ACC112 (cell line): ENCODE data around the gene PHLPP1.

Experiments
- H2AFZ ChIP-seq: fragments of 200-600 bp; sonication (generic); one replicate; pipeline ENCODE4 v1.6.0; 2017; ENCODE audit warnings: antibody characterized with exemption, low read length; ENCODE audit not compliant: unreplicated experiment
- H3K27ac ChIP-seq: fragments of 200-600 bp; sonication (generic); 2 replicates; pipeline ENCODE4 v1.5.1; 2014; ENCODE audit warnings: low read depth, mild to moderate bottlenecking, antibody characterized with exemption, low read length, moderate library complexity
- H3K27me3 ChIP-seq: fragments of 200-600 bp; sonication (generic); 2 replicates; pipeline ENCODE4 v1.6.1; 2014; ENCODE audit warnings: mild to moderate bottlenecking, antibody characterized with exemption, low read length, moderate library complexity, mixed read lengths; ENCODE audit not compliant: insufficient read depth
- H3K36me3 ChIP-seq: fragments of 200-600 bp; sonication (generic); 2 replicates; pipeline ENCODE4 v1.6.1; 2016; ENCODE audit warnings: mild to moderate bottlenecking, antibody characterized with exemption, low read length, moderate library complexity, mixed read lengths; ENCODE audit not compliant: insufficient read depth
- H3K4me1 ChIP-seq: fragments of 200-600 bp; sonication (generic); one replicate; pipeline ENCODE4 v1.6.1; 2016; ENCODE audit warnings: low read length, mixed read lengths; ENCODE audit not compliant: insufficient read depth, unreplicated experiment, control insufficient read depth
- H3K4me3 ChIP-seq: fragments of 200-600 bp; sonication (generic); 2 replicates; pipeline ENCODE4 v1.5.1; 2014; ENCODE audit warnings: mild to moderate bottlenecking, low read depth, low read length
- H3K79me2 ChIP-seq: fragments of 200-600 bp; sonication (generic); one replicate; pipeline ENCODE4 v1.6.0; 2016; ENCODE audit warnings: low read length; ENCODE audit not compliant: control insufficient read depth, unreplicated experiment, insufficient read depth

The PHLPP1 gene

DNA sequence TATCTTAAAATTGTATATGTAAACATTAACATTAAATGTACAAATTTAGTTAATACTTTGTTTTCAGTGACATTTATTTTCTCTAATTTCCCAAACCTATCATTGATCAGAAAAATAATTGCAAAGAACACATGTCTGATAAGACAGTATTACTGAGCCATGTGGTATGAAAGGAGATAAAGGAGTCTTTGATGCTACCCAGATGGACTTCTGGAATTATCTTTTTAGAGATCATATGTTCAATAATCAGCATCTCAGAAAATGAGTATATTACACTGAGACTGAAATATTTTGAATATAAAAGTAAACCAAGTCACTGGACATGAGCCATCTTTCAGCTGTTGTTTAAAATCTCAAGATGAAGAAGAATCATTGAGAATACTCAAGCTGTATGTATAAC lies 153.3 kb downstream of the PHLPP1 start:
- H3K27ac ChIP-seq, result no peak overlapping the region
- peaks cover 9% of the 10 kb centered on the region for H3K4me1 ChIP-seq
- no peak overlapping the region for H3K4me3 ChIP-seq
- H2AFZ ChIP-seq, result no peak overlapping the region
- no peaks in the 10 kb centered on the region for H3K27me3 ChIP-seq
- no peaks in the 10 kb centered on the region for H3K36me3 ChIP-seq
- no peaks in the 10 kb centered on the region for H3K79me2 ChIP-seq

DNA sequence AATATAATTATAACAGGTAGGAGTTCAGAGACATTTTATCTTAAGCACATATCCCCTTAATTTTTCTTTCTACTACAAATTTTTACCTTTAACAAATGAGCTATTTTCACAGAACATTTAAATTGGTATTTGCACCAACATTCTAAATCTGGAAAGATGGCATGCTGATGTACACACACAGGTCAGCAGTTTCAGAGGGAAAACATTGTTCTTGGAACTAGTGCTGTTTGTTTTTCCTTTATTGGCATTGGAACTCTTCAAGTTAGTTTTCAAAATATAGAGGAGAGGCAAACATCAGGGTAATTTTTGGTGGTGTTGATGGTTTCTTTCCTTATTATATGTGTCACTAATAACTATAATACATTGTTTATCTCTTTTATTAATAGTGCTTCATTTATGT lies 155.3 kb downstream of the PHLPP1 start:
- Histone ChIP-seq H3K27me3 (no peaks in the 10 kb centered on the region), H3K79me2 (no peaks in the 10 kb centered on the region), H3K4me3 (no peak overlapping the region)

DNA sequence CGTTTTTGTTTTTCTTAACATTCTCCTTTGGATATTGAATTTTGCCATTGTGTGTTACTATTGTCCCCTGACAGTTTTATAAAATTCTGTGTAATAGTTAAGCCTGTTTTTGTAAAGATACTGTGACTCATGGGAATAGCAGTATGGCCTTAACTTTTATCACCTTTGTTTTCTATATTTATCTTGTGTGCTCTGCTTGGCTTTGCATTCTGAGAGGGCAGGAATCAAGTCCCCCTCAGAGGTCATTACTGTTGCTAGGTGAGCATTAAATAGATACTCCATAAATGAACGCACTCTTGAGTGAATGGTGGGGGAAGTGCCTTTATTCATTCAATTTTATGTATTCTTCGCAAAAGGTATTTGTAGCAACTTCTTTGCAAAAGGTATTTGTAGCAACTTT lies 160.0 kb downstream of the PHLPP1 start:
- no peak overlapping the region for H2AFZ ChIP-seq
- no peaks in the 10 kb centered on the region for H3K36me3 ChIP-seq
- no peaks in the 10 kb centered on the region for H3K79me2 ChIP-seq
- no peaks in the 10 kb centered on the region for H3K27me3 ChIP-seq
- no peak overlapping the region for H3K4me3 ChIP-seq
- H3K4me1 ChIP-seq, result peaks cover 32% of the 10 kb centered on the region
- H3K27ac ChIP-seq, result no peak overlapping the region

More for the DNA sequence above, 155.3 kb downstream of the PHLPP1 start:
- H3K27ac ChIP-seq, result no peak overlapping the region
- peaks cover 9% of the 10 kb centered on the region for H3K4me1 ChIP-seq
- no peak overlapping the region for H2AFZ ChIP-seq
- H3K36me3 ChIP-seq, result no peaks in the 10 kb centered on the region

DNA sequence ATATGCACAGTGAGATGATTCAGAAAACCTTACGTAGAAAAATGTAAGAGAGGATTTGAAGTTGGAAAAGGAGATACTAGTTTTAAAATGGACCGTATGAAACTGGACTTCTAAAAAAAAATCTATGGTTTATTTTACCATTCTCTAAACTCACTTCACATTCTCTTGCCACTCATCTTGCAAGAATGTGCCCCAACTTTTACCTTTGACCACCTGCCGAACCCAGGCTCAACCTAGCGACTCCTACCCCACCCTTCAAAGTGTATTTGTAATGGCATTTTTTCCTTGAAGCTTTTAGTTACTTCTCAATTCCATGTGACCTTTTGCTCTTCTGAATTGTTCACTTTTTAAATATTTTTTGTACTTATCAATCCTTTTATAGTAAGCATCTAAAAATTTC lies 160.8 kb downstream of the PHLPP1 start:
- Histone ChIP-seq H3K36me3 (no peaks in the 10 kb centered on the region), H3K27ac (no peak overlapping the region), H2AFZ (no peak overlapping the region), H3K27me3 (no peaks in the 10 kb centered on the region), H3K4me3 (no peak overlapping the region), H3K4me1 (peaks cover 39% of the 10 kb centered on the region), H3K79me2 (no peaks in the 10 kb centered on the region)

DNA sequence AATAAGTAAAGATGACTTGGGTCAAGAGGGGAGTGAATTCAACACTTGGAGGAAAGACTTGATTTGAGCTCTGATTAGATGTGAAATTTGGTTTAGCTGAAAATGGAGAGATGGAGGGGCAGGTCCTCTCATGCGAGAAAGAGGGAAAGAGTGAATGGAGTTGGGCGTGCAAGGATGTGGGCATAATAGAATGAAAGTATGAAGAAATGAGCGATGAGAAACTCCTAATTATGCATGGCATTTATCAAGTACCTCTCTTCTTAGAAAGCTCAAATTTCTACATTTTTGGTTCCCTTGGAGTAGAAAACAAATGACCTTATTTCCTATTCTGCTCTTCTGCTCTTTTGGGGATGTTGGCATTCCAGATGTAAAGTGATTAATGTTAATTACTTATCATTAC lies 161.5 kb downstream of the PHLPP1 start:
- H3K79me2 ChIP-seq, result no peaks in the 10 kb centered on the region
- no peak overlapping the region for H2AFZ ChIP-seq
- H3K4me3 ChIP-seq, result no peak overlapping the region
- H3K4me1 ChIP-seq, result peaks cover 45% of the 10 kb centered on the region
- no peaks in the 10 kb centered on the region for H3K27me3 ChIP-seq
- no peak overlapping the region for H3K27ac ChIP-seq
- H3K36me3 ChIP-seq, result no peaks in the 10 kb centered on the region

DNA sequence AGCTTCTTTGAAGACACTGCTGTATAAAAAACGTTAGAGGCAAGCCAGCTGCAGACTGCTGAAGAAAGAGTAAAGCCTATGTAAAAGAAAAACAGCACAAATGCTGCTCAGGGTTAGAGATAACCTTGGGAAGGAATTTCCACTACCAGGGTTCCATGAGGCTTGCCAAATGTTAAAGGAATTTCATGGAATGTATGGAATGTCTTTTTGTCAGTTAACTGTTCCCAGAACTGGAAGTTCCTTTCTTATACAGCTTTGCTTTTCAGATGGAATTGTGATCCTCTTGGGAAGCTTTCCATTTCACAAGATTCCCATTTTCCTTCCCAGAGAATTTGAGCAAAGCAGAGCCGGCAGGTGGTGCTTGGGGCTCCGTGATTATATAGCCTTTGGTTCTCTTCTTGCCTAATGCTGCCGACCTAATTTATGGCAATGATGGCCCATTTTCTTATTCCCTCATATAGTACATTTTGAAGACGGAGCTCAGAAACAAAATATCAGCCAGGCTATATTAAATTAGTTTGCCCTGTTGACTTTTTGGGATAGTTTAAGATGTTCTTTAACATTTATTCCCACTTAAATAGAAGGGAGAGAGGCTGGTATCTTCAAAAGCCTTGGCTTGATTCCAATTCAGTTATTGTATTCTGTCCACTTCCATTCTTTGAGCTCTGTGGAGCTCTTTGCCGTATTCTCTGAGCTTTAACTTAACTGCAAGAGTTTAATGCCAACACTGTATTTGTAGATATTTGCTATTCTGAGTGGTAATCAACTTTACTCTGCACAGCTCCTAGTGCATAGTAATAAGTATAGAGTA lies 162.3 kb downstream of the PHLPP1 start:
- H3K4me1 ChIP-seq, result peaks cover 52% of the 10 kb centered on the region
- no peaks in the 10 kb centered on the region for H3K36me3 ChIP-seq
- no peaks in the 10 kb centered on the region for H3K27me3 ChIP-seq
- peak overlapping the region; percentile 41; the same call in 1 of the 2 replicates for H3K4me3 ChIP-seq
- no peak overlapping the region for H2AFZ ChIP-seq
- H3K27ac ChIP-seq, result 0 out of 2 replicates have a peak overlapping the region, but pooled peaks have one; percentile 10
- no peaks in the 10 kb centered on the region for H3K79me2 ChIP-seq

DNA sequence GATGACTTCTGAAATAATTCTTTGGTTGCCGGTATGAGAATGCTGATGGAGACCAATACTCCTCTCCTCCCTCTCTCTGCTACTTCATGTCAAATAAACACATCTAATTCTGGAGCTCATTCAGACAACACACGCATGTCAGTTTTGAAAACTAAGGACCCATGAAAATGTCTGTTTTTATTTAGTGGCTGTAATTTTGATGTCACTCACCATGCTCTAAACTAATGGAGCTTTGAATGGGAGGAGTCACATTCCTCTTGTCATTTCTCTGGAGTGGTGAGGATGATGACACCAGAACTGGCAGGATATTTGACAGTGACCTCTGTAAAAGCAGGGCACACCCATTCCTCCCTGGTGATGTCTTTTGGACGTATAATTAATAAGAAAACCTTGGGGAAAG lies 163.0 kb downstream of the PHLPP1 start:
- H3K4me1 ChIP-seq, result peaks cover 52% of the 10 kb centered on the region

DNA sequence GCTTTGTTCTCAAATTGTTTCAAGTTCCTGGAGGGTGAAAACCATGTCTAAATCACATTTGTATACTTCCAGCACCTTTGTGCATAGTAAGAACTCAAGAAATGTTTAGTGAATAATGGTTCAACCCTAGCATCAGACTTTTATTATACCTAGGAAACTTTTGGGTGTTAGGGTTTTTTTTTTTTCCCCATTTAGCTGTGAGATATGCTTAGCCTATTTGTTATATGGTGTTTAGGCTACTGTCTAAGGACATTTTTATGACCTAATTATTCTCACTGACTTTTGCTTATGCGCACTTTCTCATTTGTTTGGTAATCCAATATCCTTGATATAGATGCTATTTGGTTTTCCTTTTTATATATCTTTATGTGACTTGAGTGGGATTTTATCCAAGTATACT lies 164.7 kb downstream of the PHLPP1 start:
- H3K79me2 ChIP-seq, result no peaks in the 10 kb centered on the region
- no peaks in the 10 kb centered on the region for H3K36me3 ChIP-seq
- no peaks in the 10 kb centered on the region for H3K27me3 ChIP-seq
- peaks cover 52% of the 10 kb centered on the region for H3K4me1 ChIP-seq
- no peak overlapping the region for H2AFZ ChIP-seq
- H3K4me3 ChIP-seq, result no peak overlapping the region
- no peak overlapping the region for H3K27ac ChIP-seq

More for the DNA sequence above, 163.0 kb downstream of the PHLPP1 start:
- no peak overlapping the region for H3K27ac ChIP-seq
- H3K4me3 ChIP-seq, result no peak overlapping the region
- H3K79me2 ChIP-seq, result no peaks in the 10 kb centered on the region
- H3K36me3 ChIP-seq, result no peaks in the 10 kb centered on the region
- no peaks in the 10 kb centered on the region for H3K27me3 ChIP-seq
- no peak overlapping the region for H2AFZ ChIP-seq

DNA sequence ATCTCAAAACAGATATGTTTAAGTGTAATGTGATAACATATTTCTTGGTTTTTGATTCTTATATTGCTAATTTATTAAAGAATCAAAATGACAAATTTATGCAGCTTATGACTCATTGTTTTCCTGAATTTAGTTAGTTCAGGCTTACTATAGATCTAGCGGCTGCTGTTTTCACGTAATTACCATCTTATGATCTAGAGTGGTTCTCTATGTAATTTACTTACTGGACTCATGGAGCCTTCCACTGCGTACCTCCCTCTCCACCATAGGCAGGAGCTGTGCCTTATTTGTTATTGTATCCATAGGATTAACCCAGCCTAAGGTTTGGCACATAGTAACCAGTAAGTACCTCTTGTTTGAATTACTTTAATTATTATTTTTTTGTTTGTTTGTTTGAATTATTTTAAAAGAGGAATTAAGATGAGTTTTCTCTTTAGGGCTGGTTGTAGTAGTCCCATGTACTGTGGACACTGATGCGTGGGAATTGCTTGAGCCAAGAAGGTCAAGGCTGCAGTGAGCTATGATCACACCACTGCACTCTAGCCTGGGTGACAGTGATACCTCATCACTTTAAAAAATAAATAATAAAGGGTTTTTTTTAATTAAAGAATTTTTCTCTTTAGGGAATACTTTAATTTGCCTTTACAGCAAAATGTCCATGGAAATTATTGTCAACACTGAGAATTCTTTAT lies 165.5 kb downstream of the PHLPP1 start:
- peak overlapping the region; percentile 61 for H3K27ac ChIP-seq
- H3K79me2 ChIP-seq, result no peaks in the 10 kb centered on the region
- H3K4me1 ChIP-seq, result peaks cover 52% of the 10 kb centered on the region

DNA sequence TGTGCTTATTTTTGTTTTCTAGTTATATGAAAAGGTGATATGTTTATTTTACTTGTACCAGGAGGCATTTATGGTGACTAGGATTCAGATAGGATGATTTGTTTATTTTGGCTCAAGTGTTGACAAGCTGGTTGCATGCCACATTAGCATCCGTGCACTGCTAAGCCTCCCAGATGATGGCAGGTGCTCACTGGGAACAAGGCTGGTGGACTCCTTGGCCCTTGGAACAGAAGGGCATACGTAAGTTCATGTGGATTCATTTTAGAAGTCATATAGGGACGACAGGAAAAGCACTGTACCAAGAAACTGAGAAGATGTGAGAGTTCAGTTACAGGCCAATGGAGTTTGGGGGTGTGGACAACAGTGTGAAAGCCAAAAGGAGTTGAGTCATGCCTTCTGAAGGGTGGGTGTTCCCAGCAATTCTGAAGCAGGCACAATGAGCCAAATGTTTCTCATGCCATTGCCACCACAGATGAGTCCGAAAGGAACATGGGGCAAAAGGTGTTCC lies 166.2 kb downstream of the PHLPP1 start:
- H2AFZ ChIP-seq, result peak overlapping the region; percentile 33
- no peaks in the 10 kb centered on the region for H3K79me2 ChIP-seq
- H3K4me1 ChIP-seq, result peaks cover 44% of the 10 kb centered on the region
- H3K27me3 ChIP-seq, result no peaks in the 10 kb centered on the region
- no peaks in the 10 kb centered on the region for H3K36me3 ChIP-seq
- peak overlapping the region; percentile 54 for H3K4me3 ChIP-seq
- H3K27ac ChIP-seq, result peak overlapping the region; percentile 61

More for the DNA sequence above, 165.5 kb downstream of the PHLPP1 start:
- H3K4me3 ChIP-seq, result no peak overlapping the region
- no peaks in the 10 kb centered on the region for H3K36me3 ChIP-seq
- no peak overlapping the region for H2AFZ ChIP-seq
- no peaks in the 10 kb centered on the region for H3K27me3 ChIP-seq
